ENCODE measurements around the gene NEDD8.

DNA sequence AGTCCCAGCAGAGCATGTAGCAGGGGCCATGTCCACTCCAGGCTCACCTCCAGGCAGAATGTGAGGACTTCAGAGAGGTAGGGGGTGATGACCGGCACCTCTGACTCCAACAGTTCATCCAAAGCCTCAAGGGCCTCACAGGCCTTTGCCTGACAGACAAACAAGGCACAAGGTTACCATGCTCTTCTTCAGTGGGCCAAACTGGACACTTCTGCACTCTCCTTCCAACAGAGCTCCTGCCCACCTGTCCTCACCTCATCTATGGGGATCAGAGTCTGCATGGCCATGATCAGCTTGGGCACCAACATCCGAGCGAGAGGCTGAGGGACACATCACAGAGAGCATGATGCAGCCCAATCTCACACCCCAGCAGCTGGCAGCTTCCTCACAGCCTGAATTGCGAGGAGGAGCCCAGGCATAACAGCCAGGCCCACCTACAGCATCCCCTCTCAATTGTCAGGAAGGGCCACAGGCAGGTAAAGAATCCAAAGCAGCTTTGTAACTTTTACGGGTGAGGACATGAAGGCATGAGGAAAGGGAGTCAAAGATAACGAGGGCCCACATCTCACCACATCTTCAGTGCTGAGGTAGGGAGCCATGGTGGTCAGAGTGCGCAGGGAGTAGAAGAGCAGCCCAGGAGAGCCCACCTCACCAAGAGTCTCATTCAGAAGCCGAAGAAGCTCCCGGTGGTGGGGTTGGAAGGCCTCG lies 45.2 kb downstream of the NEDD8 start:
- TF ChIP-seq EP300 (IDR thresholded peaks at IDR 0.05) (no peak), POLR2A (IDR thresholded peaks at IDR 0.05) (no peak)
- TF ChIP-seq, protein P1, sequence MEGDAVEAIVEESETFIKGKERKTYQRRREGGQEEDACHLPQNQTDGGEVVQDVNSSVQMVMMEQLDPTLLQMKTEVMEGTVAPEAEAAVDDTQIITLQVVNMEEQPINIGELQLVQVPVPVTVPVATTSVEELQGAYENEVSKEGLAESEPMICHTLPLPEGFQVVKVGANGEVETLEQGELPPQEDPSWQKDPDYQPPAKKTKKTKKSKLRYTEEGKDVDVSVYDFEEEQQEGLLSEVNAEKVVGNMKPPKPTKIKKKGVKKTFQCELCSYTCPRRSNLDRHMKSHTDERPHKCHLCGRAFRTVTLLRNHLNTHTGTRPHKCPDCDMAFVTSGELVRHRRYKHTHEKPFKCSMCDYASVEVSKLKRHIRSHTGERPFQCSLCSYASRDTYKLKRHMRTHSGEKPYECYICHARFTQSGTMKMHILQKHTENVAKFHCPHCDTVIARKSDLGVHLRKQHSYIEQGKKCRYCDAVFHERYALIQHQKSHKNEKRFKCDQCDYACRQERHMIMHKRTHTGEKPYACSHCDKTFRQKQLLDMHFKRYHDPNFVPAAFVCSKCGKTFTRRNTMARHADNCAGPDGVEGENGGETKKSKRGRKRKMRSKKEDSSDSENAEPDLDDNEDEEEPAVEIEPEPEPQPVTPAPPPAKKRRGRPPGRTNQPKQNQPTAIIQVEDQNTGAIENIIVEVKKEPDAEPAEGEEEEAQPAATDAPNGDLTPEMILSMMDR (IDR thresholded peaks at IDR 0.05), result no peak
